IPS-NIHi7 (cell line): ENCODE results near the gene CELF4.

Experiments used
- DNase-seq: peaks from one replicate; pipeline ENCODE4 v3.0.0; 2012; ENCODE audit warnings: mixed read lengths; ENCODE audit errors: extremely low spot score

The CELF4 gene

DNA sequence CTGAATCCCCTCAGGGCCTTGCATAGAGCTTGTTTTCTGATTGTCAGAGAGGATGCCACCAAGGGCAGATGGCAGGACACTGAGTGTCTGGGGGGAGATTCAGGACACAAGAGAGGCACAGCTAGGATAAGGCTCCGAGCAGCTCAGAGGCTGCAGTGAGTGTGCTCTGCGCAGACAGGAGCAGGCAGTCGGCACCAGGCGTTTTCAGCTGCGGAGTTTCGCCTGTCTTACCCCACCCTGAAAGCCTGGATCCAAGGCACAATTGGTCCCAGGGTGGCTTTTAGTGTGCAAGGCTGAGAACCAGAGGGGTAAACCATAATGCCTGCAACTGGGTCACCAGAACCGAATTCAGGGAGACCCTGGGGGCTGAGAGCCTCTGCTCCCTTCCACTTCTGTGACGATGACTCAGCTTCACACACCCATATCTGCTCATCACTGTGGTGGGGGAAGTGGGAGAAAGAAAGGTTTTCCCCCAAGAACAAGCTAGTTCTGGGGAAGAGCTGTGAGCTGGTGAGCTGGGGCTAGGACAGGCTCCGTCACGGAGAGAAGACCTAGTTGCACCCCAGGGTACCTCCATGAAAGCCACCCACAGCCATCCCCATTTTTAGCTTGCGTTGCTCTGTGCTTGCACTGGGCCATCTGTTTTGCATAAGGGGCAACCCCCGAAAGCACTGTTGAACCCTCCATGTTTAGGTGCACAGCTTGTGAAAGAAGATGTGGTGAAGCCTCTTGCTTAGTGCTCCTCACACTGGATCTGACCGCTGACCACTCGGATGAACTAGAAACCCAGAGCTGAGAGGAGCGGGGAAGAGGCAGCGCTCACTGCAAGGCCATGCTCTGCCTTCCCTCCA lies 173.7 kb downstream of the CELF4 start:
- DNase-seq: no peak

DNA sequence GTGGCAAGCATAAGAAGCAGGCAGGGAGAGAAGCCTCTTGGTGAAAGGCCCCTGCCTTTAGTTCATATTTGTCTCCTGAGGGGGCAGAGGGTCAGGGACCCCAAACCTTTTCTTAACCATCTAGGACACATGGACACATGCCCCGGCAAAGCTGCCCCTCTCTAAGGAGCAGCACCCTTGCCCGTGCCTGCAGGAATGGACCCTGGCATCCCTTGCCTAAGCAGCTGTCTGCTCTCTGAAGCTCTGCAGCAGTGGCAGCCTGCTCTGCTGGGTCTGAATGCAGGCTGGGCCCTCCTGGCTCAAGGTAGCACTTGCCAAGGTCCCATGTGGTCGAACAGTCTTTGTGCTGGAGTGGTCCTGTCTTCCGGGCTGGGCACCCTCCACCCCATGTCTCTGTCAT lies 174.4 kb downstream of the CELF4 start:
- no peak for DNase-seq

DNA sequence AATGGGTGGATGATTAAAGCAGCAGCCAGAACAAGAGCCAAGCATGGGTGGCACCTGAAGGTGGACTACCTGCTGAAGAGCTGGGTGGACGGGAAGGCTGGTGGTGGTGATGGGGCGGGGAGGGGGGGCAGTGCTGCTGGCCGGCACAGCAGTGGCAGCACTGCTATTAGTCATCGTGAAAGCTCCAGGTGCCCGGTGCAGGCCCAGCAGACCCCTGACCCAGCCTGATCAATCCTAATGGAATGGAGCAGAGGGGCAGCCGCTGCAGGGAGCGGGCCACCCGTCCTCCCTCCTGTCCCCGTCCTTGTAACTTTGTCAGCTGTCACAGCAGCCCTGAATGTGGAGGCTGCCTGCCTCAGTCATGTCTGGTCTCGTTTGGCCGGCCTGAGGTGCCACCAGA lies 174.9 kb downstream of the CELF4 start:
- no peak for DNase-seq

DNA sequence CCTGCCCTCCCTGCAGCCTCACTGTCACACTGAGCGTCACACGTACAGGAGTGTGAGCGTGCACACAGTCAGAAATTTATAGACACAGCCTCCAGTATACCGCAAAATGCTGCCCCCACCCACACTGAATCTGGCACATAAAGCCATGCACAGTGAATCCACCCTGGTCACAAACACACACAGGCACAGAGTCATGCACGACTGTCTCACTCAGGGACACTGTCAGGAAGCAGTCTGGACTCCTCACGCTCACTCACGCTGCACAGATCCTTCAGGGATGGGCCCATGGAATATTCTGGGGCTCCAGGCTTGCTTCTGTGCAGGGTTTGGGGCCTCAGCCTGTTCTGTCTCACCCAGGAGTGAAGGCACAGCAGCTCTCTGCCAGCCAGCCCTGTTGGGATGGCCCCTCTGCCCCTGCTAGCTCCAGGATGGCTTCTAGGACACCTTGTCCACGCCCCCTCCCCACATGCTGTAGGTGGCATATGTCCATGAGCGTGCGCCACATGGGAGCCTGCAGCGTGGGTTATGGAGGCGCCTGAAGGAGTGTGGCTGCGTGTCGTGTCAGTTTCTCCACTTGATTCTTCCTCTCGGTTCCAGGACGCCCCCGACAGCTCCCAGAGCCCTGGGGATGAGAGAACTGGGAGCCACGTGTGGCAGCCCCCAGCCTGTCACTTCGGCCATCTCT lies 175.8 kb downstream of the CELF4 start:
- DNase-seq: no peak

DNA sequence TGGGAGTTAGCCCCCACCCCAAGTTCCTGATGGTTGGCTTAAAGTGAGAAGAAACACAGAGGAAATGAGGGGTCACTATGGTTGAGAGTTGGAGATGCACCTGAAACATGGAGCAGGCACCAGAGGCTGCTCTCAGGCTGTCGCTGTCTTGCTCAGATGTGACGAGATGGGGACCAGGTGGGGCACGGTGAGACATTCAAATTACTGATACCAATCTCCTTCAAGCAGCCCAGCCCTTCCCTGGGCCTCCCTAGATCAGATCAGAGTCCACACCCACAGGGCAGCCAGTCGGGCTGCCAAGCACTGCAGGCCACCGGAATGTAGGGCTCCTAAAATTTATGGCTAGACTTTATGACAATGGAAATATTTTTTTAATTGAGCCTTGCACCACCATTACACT lies 176.6 kb downstream of the CELF4 start:
- no peak for DNase-seq

DNA sequence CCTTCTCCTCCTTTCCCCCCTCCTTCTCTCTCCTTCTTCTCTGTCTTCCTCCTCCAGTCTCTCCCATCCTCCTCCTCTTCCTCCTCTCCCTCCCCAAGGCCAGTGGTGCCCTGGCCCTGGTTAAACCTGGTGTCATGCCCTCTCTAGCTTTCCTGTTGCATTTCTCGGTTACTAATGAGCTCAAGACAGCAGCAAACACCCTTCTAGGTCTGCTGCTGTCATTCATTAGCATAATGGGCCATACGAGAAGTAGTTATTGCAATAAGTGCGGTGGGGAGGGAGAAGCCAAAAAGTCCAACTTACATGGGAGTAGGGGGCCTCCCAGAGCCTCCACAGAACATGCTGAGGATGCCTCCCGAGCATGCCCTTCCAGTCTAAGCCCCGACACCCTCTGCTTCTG lies 177.2 kb downstream of the CELF4 start:
- no peak for DNase-seq

DNA sequence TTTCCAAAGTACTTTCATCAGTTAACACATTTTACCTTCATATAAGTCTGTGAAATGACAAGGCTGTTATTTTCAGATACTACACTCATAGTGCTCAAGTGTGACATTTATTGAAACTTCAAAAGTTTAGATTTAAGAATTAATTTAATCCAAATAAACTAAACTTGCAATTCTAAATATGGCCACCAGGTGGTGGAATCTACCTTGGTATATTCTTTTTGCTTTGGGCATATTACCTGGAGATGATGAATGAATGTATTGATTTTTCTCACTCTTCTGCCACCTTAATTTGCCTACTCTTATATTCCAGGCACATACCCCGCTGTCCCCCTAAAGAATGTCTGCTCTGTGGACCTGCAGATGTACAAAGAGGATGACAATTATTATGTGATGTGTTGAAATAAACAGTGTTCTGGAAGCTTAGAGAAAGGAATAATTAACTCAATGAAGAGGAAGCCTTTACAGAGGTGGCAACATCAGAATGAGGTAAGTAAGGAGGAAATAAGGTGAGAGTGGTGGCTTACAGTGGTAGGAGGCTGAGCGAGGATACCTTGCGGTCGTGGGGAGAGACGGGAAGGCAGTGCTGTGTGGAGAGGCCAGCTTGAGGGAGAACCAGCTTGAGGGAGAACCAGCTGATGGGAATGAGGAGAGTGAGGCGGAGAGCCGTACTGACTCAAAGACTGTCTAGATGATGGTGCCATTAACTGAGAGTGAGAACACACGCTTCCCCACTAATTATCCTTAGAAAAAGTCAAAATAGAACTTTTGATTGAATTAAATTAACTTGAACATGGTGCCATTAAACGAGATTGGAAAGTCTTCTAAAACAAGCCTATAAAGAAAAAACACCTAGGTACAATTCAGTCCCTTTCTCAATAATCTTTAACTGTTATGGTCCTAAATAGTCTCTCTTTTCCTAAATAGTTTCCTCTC lies 179.5 kb downstream of the CELF4 start:
- no peak for DNase-seq

DNA sequence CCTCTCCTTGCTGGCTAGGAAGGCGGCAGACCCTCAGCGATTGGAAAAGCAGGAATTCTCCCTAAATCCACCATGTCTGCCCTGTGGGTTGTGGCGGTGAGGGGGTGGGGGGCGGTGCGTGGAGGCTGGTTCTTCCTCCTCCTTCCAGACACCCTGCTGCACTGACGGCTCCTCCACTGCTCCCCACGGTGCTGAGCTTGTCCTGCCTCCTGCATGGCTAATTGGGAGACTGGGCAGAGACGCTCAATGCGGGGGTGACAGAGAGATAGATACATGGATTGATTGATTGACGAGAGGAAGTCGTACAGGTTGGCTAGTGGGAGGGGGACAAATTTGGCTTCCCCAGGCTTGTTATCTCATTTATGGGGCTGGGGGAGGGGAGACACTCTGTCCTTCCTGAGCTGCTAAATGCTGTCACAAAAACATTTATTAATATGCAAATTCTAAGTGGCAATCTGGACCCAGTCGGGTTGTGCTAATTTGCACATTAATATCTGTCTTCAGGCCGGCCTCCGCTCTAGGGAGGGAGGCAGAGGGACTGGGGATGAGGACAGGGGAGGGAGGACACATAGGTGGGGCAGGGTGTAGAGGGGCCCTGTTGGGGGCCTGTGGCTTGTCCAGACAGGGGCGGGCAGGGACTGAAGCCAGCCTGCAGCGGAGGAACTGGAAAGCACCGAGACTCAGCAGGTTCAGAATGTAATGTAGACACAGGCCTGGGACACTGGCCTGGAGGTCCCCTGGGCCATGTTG lies 181.6 kb downstream of the CELF4 start:
- DNase-seq: no peak

DNA sequence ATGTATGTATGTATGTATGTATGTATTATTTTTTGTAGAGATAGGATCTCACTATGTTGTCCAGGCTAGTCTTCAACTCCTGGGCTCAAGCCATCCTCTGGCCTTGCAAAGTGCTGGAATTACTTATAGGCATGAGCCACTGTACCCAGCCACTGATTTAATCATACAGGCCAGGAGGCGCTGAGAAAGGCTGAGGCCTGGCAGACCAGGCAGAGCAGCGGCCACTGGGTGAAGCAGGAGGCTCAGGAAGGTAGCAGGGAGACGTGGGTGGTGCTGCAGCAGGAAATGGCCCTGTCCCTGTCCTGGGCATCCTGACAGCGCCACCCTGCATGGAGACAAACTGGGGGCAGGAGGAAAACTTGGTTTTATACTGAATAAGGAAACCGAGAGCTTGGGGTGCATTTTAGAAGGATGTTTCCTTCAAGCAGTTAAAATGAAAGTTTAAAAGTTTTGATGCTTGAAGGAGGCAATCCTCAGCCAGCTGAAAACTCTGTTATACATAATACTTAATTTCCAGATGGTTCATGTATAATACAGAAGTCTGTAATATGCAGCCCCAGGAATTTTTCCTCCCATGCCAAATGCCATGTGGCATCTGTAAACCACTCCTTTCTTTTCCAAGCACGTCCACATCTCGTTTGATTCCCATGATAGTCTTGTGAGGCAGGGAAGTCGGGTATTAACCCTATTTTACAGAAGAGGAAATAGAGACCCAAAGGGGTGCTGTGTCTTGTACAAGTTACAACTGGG lies 182.4 kb downstream of the CELF4 start:
- DNase-seq: peak; percentile 41

DNA sequence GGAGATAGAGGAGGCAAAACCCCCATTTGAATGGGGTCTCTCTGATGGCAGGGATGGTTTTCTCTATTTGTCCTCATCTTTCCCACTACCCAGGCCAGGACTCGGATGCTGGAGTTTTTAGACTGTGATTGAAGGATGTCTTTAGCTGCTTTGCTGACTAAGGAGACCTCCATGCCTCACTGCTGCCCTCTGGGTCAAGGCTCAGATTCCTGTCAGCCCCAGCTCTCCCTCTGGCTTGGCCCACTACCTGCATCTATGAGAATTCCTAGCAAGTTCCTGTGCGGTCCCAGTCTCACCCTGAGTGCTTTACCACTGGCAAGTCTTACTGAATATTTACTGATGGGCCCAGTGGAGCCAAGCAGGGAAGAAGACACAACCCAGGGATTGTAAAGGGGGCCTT lies 184.0 kb downstream of the CELF4 start:
- peak; percentile 56 for DNase-seq

DNA sequence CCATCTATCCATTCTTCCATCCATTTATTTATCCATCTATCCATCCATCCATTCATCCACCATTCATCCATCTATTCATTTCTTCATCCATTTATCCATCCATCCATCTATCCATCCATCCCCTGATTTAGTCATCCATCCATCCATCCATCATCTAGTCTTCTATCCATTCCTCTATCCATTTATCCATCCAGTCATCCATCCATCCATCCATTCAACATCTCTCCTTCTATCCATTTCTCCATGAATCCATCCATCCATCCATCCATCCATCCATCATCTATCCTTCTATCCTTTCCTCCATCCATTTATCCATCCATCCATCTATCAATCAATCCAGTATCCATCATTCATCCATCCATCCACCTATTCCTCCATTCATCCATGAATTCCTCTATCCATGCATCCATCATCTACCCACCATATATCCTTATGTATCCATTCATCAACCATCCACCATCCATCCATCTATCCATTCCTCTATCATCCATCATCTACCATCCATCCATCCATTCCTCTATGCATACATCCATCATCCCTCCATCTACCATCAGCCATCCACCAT lies 185.0 kb downstream of the CELF4 start:
- DNase-seq: no peak

DNA sequence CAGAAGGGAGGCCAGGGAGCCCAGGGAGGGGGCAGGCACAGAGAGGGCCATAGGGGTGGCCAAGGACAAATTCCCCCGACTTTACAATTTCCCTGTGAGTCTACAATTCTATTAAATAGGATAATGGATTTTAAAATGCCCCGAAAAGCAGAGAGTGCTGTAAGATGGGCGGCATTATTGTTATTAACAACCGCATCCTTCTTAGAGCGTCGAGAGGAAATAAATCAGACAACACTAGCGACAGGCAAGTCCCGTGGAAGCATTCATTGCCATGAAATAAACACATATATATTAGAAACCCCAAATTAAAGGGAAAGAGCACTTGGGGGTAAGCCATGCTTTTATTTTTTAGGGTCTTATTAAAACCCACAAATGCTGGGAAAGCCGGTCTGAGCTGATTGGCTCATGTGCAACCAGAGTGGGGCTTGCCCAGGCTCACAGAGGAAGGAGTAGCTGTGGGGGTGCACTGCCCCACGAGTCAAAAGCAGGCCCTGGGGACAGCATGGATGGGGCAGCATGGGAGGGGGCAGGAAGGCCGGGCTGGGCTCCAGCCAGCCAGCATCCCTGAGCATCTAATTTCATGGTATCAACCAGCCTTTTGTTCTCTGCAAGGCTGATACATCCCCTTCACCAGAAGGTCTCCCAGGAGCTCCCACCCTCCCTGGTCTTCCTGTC lies 187.1 kb downstream of the CELF4 start:
- no peak for DNase-seq

DNA sequence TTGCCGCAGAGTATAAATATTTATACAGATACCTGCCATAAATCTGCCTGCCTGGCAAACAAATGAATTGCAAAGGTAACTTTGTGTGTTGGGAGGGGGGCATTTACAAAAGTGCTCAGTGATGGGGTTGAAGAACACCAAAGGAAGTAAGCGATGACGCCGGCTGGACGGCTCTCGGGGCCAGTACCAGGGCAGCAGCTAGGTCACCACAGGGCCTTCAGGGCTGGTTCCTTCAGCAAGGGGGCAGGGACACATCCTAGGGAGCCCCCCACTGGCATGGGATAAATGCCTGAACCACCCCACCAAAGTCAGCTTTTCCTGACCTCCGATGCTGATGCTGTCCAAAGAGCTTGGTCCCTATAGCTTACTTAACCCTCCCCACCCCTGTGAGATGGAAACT lies 190.4 kb downstream of the CELF4 start:
- no peak for DNase-seq

DNA sequence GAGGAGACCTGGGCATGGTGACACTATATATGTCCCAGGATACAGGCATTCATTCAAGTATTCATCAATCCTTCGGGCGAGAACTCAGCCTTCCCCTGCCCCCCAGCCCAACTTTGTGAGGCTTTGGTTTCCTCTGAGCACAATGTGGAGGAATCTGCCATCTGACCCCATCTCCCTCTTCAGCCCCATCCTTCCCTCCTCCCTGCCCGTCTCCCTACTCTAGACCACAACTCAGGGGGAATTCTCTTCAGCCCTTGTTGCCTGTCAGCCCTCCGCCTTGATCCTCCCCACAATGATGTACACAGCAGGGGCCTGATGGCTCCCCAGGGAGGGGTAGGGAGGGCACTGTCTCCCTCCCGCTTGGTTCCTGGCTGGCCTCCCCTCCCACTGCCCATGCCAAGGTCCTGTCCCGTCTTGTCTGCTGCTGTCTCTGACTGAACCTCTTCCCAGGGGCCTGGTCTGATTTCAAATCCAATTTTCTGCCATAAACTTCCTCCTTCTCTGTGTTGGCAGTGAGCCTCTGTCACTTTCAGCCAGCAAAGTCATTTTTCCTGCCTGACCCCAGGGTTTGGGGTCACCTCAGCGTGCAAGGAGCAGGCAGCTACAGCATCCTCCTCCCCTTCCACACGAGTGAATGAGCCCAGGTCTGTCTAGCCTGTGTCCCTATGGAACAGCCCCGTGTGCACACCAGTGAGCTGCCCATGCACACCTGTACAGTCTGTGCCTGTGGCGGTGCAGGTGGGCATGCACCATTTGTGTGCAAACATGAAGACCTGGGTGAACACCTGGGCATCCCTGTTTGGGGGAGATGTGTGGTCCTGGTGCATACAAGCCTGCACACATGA lies 197.3 kb downstream of the CELF4 start:
- DNase-seq: no peak

DNA sequence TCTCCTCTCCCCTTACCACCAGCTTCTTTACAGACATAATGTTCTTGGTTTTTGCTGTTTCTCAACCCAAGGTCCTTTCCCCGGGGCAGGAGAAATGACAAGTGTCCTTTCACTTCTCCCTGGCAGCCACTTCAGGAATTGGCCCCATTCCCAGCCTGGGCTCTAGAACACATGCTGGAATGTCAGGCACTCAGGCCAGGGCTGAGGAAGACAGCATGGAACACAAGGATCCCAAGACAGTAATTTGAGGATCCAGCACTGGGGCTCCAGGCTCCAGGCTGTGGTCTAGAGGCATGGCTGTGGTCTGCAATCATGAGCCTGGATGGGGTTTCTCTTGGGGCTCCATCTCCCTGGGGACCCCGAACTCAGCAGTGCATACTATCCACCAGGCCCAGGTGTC lies 201.4 kb downstream of the CELF4 start:
- no peak for DNase-seq

DNA sequence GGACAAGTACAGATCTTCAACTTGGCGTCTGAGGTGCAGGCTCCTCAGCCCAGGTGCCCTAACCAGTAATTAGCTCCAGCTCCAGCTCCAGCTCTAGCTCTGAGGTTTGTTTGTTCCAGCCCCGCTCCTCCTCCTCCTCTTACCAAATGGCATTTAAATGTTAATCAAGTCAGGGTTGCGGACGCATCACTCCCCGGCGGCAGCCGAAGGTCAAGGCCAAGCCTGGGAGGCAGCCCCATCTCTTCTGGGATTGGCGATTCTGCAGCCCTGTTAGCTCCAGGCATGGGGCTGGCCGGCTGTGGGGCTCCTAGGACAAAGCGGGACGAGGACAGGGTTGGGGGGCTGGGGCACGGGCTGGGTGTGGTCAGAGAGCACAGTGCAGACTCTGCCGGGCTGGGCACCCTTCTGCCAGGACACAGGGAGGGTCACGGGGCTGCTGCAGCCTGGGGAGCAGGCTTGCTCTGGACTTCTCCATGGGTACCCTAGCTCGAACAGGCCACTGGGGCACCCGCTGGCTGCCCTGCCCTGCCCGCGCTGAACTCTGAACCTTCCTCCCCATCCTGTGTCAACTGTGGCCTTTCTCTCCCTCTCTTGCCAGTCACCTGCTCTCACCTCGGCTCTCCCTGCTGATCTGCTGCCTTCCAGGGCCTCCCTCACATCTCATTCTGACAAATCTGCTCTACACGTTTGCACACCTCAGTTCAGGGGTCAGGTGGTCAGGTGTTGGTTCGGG lies 203.3 kb downstream of the CELF4 start:
- peak; percentile 66 for DNase-seq

DNA sequence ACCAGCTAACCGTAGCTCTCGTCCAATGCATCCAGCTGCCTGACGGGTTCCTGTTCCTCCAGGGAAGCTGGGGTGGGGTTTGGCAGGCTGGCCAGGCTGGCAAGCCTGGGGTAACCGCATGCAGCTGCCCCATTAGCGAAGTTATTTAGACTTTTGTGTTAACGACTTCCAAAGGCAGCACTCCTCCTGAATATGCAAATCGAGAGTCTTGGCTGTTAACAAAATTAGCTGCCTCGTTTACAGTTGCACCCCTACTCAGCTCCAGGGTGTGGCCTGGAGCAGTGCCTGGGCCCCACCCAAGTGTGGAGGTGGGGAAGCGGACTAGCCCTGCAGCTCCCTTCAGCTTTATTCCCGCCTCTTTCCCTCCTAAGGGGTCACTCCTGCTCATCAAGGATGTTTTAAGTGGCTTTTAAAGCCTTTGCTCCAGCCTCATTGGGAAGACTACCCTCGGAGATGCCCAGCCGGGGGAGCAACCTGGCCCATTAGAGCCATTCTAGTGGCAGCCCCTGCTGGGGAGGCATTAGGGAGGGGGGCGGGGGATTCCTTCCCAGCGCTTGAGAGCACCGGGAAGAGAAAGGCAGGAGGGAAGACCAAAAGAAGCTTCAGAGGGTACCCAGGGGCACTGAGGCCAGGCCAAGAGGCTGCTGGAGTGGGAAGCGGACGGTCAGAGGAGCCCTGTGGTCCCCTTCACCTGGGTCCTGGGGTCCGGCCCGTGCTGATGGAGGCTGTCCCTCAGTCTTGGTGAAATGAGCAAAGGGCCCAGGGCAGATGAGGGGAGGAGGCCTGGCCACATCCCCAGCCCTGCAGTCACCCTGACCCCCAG lies 204.1 kb downstream of the CELF4 start:
- no peak for DNase-seq
